ENCODE measurements around the gene PLPP4.

- TF ChIP-seq CTCF (IDR thresholded peaks at IDR 0.05) (no peak), POLR2A (IDR thresholded peaks at IDR 0.05) (no peak), EP300 (IDR thresholded peaks at IDR 0.05) (no peak)
Observed at GRCh38 chr10:120517196-120517595, 60.2 kb downstream of the PLPP4 start.
